ENCODE measurements around the gene PPP1R26. TPM values are rescaled to one million over a fixed set of nuclear protein-coding genes. Genes with fewer than 3 reads are reported as not detected.

PPP1R26 gene
- total and polyA plus RNA-seq, 2 of the 13 experiments (the other 11 are each of a cell fraction or from before 2014, with no cell fraction given) = 8.6 to 11.6 TPM

- Histone ChIP-seq H3K9ac (ENCODE audit: insufficient read depth, low read depth, low read length) (peak within 1 kb of the TSS; percentile 89), H3K27ac (ENCODE audit: extremely low read length, insufficient read depth, low read length) (peak within 1 kb of the TSS; percentile 67), H3K4me1 (ENCODE audit: insufficient read depth, low read length) (peaks cover 24% of the 10 kb centered on the region), H3K4me3 (replicated peaks in 1 of 3; ENCODE audit: insufficient read depth in 1 of 3, low read depth in 2 of 3, low read length in 3 of 3) (peak within 1 kb of the TSS; percentile 80 to 96 (median 92)), H3K27me3 (ENCODE audit: control insufficient read depth in 1 of 2, insufficient read depth in 2 of 2, low read length in 2 of 2) (no peaks in the 10 kb centered on the region), H3K9me3 (ENCODE audit: low read length) (no peaks in the 10 kb centered on the region), H3K4me2 (ENCODE audit: low read depth, low read length) (peak within 1 kb of the TSS; percentile 99), H3K79me2 (ENCODE audit: insufficient read depth, low read length) (peaks cover 10% of the 10 kb centered on the region), H2AFZ (ENCODE audit: low read length) (no peak within 1 kb of the TSS), H3K36me3 (replicated peaks in 1 of 2; ENCODE audit: control insufficient read depth in 1 of 2, insufficient read depth in 2 of 2, low read length in 2 of 2) (peaks cover 13 to 26% of the 10 kb centered on the region in 2 experiments), H4K20me1 (ENCODE audit: insufficient read depth, low read length) (peaks cover 16% of the 10 kb centered on the region)
- no TSS peak for BruUV-seq (replicated peaks)
- ChIA-PET CTCF (ENCODE audit: low intra/inter-chr PET ratio, low total read pairs) (no interaction called here), POLR2A (interaction anchor here (1.1 to 2.3 kb wide), 2 partner anchors 10 to 20 kb away, joined by 6 to 12 read pairs; no protein-coding TSS in a partner anchor)
- ATAC-seq (peak; percentile 92), DNase-seq (ENCODE audit: low spot score) (peak; percentile 78), FAIRE-seq (peak; percentile 60)
- intact Hi-C loops (cut with micrococcal nuclease; ENCODE audit: unreplicated experiment) (loop anchor here (2.0 kb wide), 1 partner anchor 20 kb away; no protein-coding TSS in a partner anchor), in situ Hi-C loops (cut with HindIII; ENCODE audit: extremely low pct_ligation_motif_present, low pct_unique_long_range_greater_than_20kb) (no loop called here)
- WGBS (ENCODE audit: low lambda C conversion rate) = 5% methylated on average over 4 of the region's 92 CpGs
- TF ChIP-seq ZNF564 (CRISPR knock-in tag; IDR thresholded peaks at IDR 0.05) (peak; percentile 65; the same call in 1 of the 2 replicates), MAZ (IDR thresholded peaks at IDR 0.05; ENCODE audit: borderline replicate concordance, low read depth, low read length) (peak; percentile 92), MAZ (CRISPR knock-in tag; IDR thresholded peaks at IDR 0.05; ENCODE audit: low read depth) (peak; percentile 66), ZFP37 (CRISPR knock-in tag; IDR thresholded peaks at IDR 0.05; ENCODE audit: borderline replicate concordance) (no peak), ZIK1 (CRISPR knock-in tag; IDR thresholded peaks at IDR 0.05; ENCODE audit: borderline replicate concordance, low read depth) (no peak), ZNF558 (CRISPR knock-in tag; IDR thresholded peaks at IDR 0.05; ENCODE audit: borderline replicate concordance) (no peak; the same call in 1 of the 2 replicates), THAP8 (CRISPR knock-in tag; IDR thresholded peaks at IDR 0.05; ENCODE audit: borderline replicate concordance) (no peak), ZNF777 (CRISPR knock-in tag; IDR thresholded peaks at IDR 0.05) (peak; percentile 32; the same call in 1 of the 2 replicates), TFDP2 (CRISPR knock-in tag; IDR thresholded peaks at IDR 0.05) (peak; percentile 54; the same call in 1 of the 2 replicates), ZNF784 (CRISPR knock-in tag; IDR thresholded peaks at IDR 0.05; ENCODE audit: borderline replicate concordance) (no peak), NFRKB (IDR thresholded peaks at IDR 0.05) (no peak), ZBTB21 (CRISPR knock-in tag; IDR thresholded peaks at IDR 0.05) (no peak), ZNF382 (CRISPR knock-in tag; IDR thresholded peaks at IDR 0.05; ENCODE audit: borderline replicate concordance) (no peak), STAG1 (CRISPR knock-in tag; IDR thresholded peaks at IDR 0.05) (peak; percentile 38; the same call in 1 of the 2 replicates), AKNA (CRISPR knock-in tag; IDR thresholded peaks at IDR 0.05; ENCODE audit: borderline replicate concordance) (no peak), ZNF256 (CRISPR knock-in tag; conservative IDR thresholded peaks at IDR 0.05) (no peak)
These were observed 21.1 kb downstream of the PPP1R26 start, which contains the start of gene MRPS2 for GRCh38 chr9:135500525-135501260. Gene MRPS2 (plus strand): TSS chr9:135500682. CDS start chr9:135500711, 29 bp downstream.

Data from HepG2 (cell line).